Suppressor macrophage treated with lipopolysaccharide for 4 hours (primary cell): Measurements from ENCODE around the gene RRP36.

Experiments used
- DNase-seq: peaks from one replicate; pipeline ENCODE4 v3.0.0-alpha.2; 2020

Gene RRP36

DNA sequence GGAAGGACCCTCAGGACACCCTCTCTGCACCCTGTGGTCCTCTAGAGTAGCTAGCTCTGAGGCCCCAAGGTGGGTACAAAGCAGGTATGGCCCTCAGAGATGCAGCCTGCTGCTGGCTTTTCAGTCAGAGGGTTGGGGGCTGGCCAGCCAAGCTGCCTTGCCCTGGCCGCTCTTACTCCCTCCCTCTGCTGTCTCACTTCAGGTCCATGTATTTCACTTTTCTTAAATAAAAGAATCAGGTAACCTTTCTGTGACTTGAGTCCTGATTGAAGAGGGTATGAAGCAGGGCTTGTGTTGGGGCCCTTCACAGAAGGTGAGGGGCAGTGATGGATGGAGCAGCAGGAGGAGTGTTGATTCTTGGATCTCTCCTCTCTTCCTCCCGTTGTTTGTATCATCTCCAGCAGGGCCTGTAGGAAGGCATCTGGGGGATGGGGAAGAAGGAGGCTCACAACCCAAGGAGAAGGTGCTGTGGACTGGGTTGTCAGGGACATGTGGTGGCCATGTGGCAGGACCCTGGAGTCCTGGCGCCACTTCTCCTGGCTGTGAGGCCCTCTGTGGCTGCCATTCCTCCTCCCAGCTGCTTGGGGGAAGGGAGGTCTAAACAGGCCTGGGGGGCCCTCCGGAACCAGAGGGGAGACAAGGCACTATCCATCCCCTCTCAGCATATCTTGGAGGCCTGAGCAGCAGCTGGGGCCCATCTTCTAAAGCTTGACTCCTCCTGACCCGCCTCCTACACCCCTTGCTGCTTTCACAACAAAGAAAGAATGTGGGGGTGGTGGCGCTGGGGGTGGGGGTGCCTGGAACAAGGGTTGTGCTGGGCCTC lies 53.6 kb downstream of the RRP36 start:
- DNase-seq = no peak

DNA sequence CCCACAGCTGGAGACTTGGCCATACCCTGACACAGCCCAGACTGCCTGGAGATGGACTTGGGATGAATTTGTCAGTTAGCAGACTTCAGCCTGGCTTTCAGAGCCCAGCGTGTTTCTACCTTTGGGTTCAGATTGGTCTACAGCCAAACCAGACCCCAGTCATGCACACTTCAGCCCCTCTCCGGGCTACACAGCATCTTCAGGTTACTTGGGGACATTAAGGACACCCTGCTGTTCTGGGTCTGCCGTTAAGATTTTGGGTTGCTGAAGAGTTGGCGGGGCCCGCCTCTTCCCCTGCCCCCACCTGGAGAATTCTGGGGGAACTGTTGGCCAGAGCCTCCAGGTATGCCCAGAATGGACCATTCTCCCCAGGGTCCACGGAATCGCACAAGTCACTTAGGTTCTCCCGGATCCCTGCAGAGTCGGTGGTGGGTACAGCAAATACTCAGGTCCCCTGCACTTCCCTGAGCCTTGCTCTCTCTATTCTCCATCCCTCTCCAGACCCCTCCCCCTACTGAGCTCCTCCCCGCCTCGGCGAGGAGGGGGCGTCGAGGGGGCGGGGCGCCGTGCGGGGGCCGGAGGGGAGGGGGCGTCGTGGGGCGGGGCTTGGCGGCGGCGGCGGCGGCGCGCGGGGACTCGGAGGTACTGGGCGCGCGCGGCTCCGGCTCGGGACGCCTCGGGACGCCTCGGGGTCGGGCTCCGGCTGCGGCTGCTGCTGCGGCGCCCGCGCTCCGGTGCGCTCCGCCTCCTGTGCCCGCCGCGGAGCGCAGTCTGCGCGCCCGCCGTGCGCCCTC lies 54.4 kb downstream of the RRP36 start, which contains the start of gene PTK7:
PTK7 (plus strand) TSS at position 645 of the 794 bp plus-strand sequence. CDS start 175 bp downstream, outside the sequence.
- DNase-seq = no peak

DNA sequence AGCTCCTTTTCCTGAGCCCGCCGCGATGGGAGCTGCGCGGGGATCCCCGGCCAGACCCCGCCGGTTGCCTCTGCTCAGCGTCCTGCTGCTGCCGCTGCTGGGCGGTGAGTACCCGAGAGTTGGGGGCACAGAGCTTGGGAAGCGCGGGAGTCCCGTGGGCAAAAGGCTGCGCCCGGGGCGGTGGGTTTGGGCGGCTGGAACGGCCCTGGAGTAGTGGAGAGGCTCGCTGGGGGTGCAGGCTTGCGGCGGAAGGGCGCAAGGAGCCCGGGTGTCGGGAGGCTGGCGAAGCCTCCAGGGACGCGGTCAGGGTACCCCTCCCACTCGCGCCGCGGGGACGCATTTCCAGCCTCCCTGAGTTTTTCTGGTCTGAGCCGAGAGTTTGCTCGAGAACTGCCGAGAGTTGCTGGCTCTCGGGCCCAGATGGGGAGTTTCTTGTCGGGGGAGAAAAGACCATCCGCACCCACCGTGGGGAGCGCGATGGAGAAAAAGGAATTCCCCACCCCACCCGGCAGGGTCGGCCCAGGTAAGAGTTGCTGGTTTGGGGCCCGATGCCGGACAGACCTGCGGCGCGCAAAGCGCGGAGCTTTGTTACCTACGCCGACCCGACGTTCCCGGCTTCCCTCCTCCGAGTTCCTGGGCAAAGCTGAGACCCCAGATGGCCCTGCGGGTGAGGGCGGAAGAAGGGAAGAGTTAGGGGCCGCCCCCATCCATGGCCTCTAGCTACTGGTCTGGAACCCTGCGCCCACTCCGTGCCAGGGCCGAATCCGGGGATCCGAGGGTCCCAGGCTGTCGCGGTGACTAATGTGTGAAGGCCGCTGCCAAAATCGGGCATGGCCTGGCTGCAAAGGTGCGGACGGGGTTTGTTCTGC lies 55.3 kb downstream of the RRP36 start:
- DNase-seq = no peak

DNA sequence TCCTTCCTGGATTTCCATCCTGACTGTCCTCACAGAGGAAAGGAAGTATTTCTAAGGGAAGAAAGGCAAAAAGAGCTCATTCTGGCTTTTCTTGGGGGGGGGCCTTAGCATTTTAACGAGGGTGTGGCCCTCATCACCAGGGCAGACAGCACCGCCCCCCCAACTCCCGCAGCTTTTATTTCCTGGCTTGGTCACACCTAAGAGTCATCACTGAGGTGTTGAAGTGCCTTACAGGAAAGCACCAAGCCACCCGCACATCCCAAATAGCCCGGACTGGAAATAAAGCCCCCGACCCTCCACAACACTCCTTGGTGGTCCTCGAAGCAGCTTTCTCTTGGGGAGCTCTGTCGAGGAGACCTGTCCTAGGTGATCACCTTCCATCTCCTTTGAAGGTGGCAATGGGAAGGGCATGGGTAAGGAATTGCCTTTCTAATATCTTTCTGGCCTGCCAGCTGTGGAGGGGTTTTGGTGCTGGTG lies 55.9 kb downstream of the RRP36 start:
- no peak for DNase-seq

DNA sequence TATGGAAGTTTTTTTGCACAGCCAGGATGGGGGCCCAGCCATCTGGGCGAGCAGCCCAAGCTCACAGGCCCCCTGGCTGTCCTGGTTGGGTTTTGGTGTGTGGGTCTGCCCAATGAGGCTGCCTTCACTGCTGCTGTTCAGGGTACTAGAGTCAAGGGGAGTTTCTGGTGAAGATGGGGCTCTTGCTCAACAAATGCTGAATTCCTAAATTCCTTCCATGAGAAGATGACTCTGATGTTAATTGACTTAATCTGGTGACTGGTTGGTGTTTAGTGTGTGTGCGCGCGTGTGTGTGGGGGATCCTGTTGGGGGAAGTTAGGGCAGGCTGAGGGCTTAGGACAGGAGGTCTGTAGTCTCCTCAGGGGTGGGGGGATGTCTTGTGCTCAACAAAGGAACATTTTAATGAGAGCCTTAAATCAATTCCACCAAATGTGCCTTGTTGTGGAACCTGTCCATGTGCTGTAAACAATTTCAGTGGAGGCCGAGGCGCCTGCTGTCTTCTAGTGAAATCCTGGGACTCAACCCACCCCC lies 56.6 kb downstream of the RRP36 start:
- DNase-seq = no peak

DNA sequence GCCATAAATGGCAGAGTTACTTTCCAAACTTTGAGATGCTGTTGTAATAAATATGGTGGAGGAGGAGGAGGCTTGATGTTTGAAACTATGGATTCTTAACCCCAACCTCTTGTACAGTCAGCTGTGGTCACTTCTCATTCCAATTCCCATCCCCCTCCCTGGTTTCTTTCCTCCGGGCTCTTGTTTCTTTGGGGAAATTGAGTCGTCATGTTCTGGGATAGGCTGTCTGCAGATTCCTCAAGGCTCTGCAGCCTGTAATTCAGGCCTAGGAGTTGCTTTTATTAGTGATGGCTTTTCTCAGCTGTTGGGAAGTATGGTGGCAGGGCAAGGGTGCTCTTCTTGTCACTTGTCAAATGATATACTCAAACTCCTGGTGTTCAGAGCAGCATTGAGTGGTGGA lies 57.3 kb downstream of the RRP36 start:
- no peak for DNase-seq
